ENCODE results near the gene TNFRSF25. TPM values are rescaled to one million over a fixed set of nuclear protein-coding genes. Genes with fewer than 3 reads are reported as not detected.

TNFRSF25 gene
- total RNA-seq, 1 experiment from 2014 or later: 27.6 TPM

- Mint-ChIP-seq H3K4me1 (ENCODE audit: insufficient read depth, unreplicated experiment) (peaks cover 11% of the 10 kb centered on the region), H3K9me3 (ENCODE audit: unreplicated experiment) (no peaks in the 10 kb centered on the region), H3K27ac (ENCODE audit: low read depth, unreplicated experiment) (no peak overlapping the region), H3K4me3 (ENCODE audit: unreplicated experiment) (no peak overlapping the region), H3K27me3 (ENCODE audit: insufficient read depth, unreplicated experiment) (no peaks in the 10 kb centered on the region), H3K36me3 (ENCODE audit: insufficient read depth, unreplicated experiment) (peaks cover 55% of the 10 kb centered on the region)
- no peak for DNase-seq (ENCODE audit: unreplicated experiment)
- no TSS peak for BruUV-seq (replicated peaks)
- intact Hi-C loops (cut with micrococcal nuclease): no loop called here
- TF ChIP-seq CTCF (IDR thresholded peaks at IDR 0.05; ENCODE audit: unreplicated experiment): no peak
- CTCF ChIA-PET: interaction anchor here (1.3 to 3.3 kb wide), 2 partner anchors 29 to 44 kb away, joined by 3 to 12 read pairs; no protein-coding TSS in a partner anchor
- POLR2A ChIA-PET: interaction anchor here (0.6 kb wide), 1 partner anchor 1459 kb away, joined by 3 read pairs; no protein-coding TSS in a partner anchor
Observed at GRCh38 chr1:6467224-6467623, 1.3 kb upstream of the TNFRSF25 start.

GRCh38 chr1:6466751-6467150 is 778 bp upstream of the TNFRSF25 start:
- peaks cover 53% of the 10 kb centered on the region for H3K36me3 Mint-ChIP-seq (ENCODE audit: insufficient read depth, unreplicated experiment)
- H3K9me3 Mint-ChIP-seq (ENCODE audit: unreplicated experiment): no peaks in the 10 kb centered on the region
- no peaks in the 10 kb centered on the region for H3K27me3 Mint-ChIP-seq (ENCODE audit: insufficient read depth, unreplicated experiment)
- ChIA-PET POLR2A (interaction anchor here (0.6 kb wide), 1 partner anchor 1459 kb away, joined by 3 read pairs; no protein-coding TSS in a partner anchor), CTCF (interaction anchor here (1.2 to 1.3 kb wide), 2 partner anchors 9 to 43 kb away, joined by 3 to 5 read pairs; no protein-coding TSS in a partner anchor)
- H3K4me3 Mint-ChIP-seq (ENCODE audit: unreplicated experiment): no peak overlapping the region
- BruUV-seq (replicated peaks): no TSS peak
- H3K27ac Mint-ChIP-seq (ENCODE audit: low read depth, unreplicated experiment): no peak overlapping the region
- no peak for DNase-seq (ENCODE audit: unreplicated experiment)
- no peak for TF ChIP-seq CTCF (IDR thresholded peaks at IDR 0.05; ENCODE audit: unreplicated experiment)
- intact Hi-C loops (cut with micrococcal nuclease): no loop called here
- H3K4me1 Mint-ChIP-seq (ENCODE audit: insufficient read depth, unreplicated experiment): peaks cover 6% of the 10 kb centered on the region

- Mint-ChIP-seq H3K27me3 (ENCODE audit: insufficient read depth, unreplicated experiment) (no peaks in the 10 kb centered on the region), H3K9me3 (ENCODE audit: unreplicated experiment) (no peaks in the 10 kb centered on the region), H3K36me3 (ENCODE audit: insufficient read depth, unreplicated experiment) (peaks cover 50% of the 10 kb centered on the region), H3K4me1 (ENCODE audit: insufficient read depth, unreplicated experiment) (peaks cover 5% of the 10 kb centered on the region), H3K27ac (ENCODE audit: low read depth, unreplicated experiment) (no peak overlapping the region), H3K4me3 (ENCODE audit: unreplicated experiment) (no peak overlapping the region)
- no peak for DNase-seq (ENCODE audit: unreplicated experiment)
- TF ChIP-seq CTCF (IDR thresholded peaks at IDR 0.05; ENCODE audit: unreplicated experiment): no peak
- CTCF ChIA-PET: interaction anchor here (1.2 kb wide), 1 partner anchor 10 kb away, joined by 5 read pairs; no protein-coding TSS in a partner anchor
- POLR2A ChIA-PET: no interaction called here
- no TSS peak for BruUV-seq (replicated peaks)
- intact Hi-C loops (cut with micrococcal nuclease): no loop called here
Observed at GRCh38 chr1:6465461-6466005, 440 bp downstream of the TNFRSF25 start.

GRCh38 chr1:6464915-6465314 is 1.1 kb downstream of the TNFRSF25 start:
- TF ChIP-seq CTCF (IDR thresholded peaks at IDR 0.05; ENCODE audit: unreplicated experiment): no peak
- Mint-ChIP-seq H3K4me3 (ENCODE audit: unreplicated experiment) (no peak overlapping the region), H3K4me1 (ENCODE audit: insufficient read depth, unreplicated experiment) (peaks cover 5% of the 10 kb centered on the region), H3K9me3 (ENCODE audit: unreplicated experiment) (no peaks in the 10 kb centered on the region), H3K27me3 (ENCODE audit: insufficient read depth, unreplicated experiment) (no peaks in the 10 kb centered on the region), H3K36me3 (ENCODE audit: insufficient read depth, unreplicated experiment) (peaks cover 47% of the 10 kb centered on the region), H3K27ac (ENCODE audit: low read depth, unreplicated experiment) (peak overlapping the region; percentile 68)
- BruUV-seq (replicated peaks): no TSS peak
- no peak for DNase-seq (ENCODE audit: unreplicated experiment)
- intact Hi-C loops (cut with micrococcal nuclease): no loop called here
- CTCF ChIA-PET: interaction anchor here (0.5 kb wide), 1 partner anchor 93 kb away, joined by 3 read pairs; no protein-coding TSS in a partner anchor
- POLR2A ChIA-PET: interaction anchor here (0.7 kb wide), 1 partner anchor 25 kb away, joined by 4 read pairs; no protein-coding TSS in a partner anchor
